ENCODE results near the gene C15orf40.
"Not testable (repeated sequence)": the region's sequence is repeated elsewhere in the genome, so short reads cannot be mapped to it uniquely, and the experiment has no call there.

Gene C15orf40

GRCh38 chr15:82950746-82951370 lies 60.6 kb downstream of the C15orf40 start:
- DNase-seq: no peak

- DNase-seq: no peak
Observed at GRCh38 chr15:82950295-82950694, 61.1 kb downstream of the C15orf40 start.

DNA sequence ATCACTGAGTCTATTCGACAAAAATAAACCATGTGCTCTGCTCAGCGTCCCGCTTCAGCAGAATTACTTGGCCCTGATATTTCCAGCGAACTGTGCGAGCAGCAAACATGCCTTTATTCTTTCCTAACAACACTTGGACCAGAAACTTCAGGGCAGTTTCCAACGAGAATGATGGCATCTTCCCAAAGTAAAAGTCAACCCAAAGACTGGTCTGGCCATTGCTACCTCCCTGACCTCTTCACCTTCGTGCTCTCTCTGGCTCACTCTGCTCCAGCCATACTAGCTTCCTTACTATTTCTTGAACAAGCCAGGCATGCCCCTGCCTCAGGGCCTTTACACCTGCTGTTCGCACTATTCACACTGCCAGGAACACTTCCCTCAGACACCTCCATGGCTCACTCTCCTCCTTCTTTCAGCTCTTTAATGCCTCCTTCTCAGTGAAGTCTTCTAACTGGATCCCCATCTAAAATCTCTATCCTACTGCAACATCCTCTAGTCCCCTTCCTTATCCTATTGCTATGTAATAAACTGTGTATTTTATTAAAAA lies 65.2 kb downstream of the C15orf40 start:
- DNase-seq: no peak

DNA sequence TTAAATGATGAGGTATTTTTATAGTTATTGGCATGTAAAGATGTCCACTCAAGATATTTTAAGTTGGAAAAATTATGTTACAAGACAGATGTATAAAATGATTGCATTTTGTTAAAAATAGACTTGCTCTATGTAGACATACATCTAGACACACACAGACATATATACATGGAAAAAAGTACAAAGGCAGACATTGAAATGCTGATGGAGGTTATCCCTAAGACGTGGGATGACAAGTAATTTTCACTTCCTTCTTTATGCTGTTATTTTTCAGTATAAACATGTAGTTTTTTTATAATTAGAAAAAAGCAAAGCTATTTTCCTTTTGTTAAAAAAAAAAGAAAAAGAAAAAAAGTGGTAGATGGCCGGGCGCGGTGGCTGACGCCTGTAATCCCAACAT lies 66.1 kb downstream of the C15orf40 start:
- no peak for DNase-seq

DNA sequence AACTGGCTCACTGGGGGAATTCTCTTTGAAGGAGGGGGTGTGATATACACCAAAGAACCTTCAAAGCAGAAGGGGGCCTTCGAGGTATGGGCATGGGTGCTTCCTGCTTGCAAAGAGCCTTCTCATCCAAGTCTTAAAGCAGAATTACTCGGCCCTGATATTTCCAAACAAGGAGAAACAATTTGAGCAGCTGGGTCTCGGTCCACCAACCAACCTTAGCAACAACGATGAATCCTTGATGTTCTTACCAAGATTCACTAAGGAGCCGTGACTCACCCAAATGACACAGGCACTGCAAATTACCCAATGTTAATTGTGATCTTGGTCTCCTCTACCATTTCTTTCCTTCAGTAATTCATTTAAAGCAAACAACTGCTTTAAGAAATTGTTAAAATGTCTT lies 66.6 kb downstream of the C15orf40 start:
- no peak for DNase-seq

DNA sequence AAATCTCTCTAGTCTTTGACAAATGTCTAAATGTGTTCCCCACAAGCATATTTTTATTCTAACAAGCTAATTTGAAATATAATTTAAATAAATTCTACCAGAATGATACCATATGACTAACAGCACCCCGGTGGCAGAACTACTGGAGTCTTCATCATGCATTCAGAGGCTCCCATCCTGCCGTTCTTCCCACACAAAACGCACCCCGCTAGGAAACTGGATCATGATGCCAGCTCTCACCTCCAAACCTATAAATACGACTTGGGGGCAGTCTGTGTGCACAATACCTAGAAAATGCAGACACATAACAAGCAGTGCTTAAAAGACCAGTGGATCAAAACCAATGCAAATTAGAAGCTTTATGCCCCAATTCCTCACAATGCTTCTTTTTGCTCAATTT lies 67.4 kb downstream of the C15orf40 start:
- no peak for DNase-seq

DNA sequence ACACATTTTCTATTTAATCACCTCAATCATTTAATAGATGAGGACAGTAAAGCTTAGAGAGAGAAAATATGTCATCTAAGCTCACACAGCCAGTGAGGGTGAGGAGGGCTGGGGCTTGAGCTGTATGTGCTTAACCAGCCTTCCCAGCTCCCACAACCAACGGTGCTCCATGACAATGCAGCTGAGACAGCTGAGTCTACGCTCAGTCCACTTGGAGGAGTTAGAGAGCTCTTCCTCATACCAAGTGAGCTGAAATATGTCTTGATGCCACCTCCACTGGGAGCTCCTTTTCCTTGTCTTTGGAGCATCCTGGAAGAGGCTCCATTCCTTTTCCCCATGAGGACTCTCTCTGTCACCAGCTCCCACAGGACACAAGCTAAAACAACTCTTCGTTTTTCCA lies 68.3 kb downstream of the C15orf40 start:
- DNase-seq: no peak

- no peak for DNase-seq
Observed at GRCh38 chr15:82942691-82943090, 68.7 kb downstream of the C15orf40 start.

GRCh38 chr15:82939678-82940077 lies 71.8 kb downstream of the C15orf40 start:
- not testable (repeated sequence) for DNase-seq

All from amniotic stem cell (primary cell).